SU-DHL-6 (cell line): Measurements from ENCODE around the gene ACTL10.

Source experiments
- H2AFZ ChIP-seq: fragments of 200-600 bp; sonication (generic); 2 replicates; pipeline ENCODE4 v1.6.1; 2014; ENCODE audit warnings: low read depth, mild to moderate bottlenecking, moderate library complexity, mixed read lengths, antibody characterized with exemption, low read length; ENCODE audit not compliant: severe bottlenecking
- H3F3A ChIP-seq: fragments of 200-600 bp; shearing (Covaris generic); 2 replicates; pipeline ENCODE4 v1.6.0; 2016; ENCODE audit warnings: antibody characterized with exemption, mild to moderate bottlenecking; ENCODE audit not compliant: insufficient read depth
- H3K27ac ChIP-seq: fragments of 200-600 bp; sonication (generic); 2 replicates; pipeline ENCODE4 v1.5.1; 2016; ENCODE audit warnings: low read depth, mild to moderate bottlenecking, low read length, moderate library complexity, mixed read lengths
- H3K27me3 ChIP-seq: fragments of 200-600 bp; sonication (generic), shearing (Covaris generic); 2 replicates; pipeline ENCODE4 v1.6.0; 2014; ENCODE audit warnings: mild to moderate bottlenecking, low read length
- H3K36me3 ChIP-seq: fragments of 200-600 bp; sonication (generic); 2 replicates; pipeline ENCODE4 v1.6.1; 2014; ENCODE audit warnings: mild to moderate bottlenecking, low read length, mixed read lengths
- H3K4me2 ChIP-seq: fragments of 300-600, 200-600 bp; shearing (Covaris generic), sonication (generic); 2 replicates; pipeline ENCODE4 v1.6.0; 2014; ENCODE audit warnings: low read length, low read depth, mild to moderate bottlenecking; ENCODE audit not compliant: poor library complexity, severe bottlenecking
- H3K4me3 ChIP-seq: fragments of 200-600 bp; sonication (generic); 2 replicates; pipeline ENCODE4 v1.5.1; 2014; ENCODE audit warnings: antibody characterized with exemption, low read length, mild to moderate bottlenecking, mixed read lengths; ENCODE audit not compliant: insufficient read depth, poor library complexity, severe bottlenecking
- H3K79me2 ChIP-seq: fragments of 200-600 bp; sonication (generic); 2 replicates; pipeline ENCODE4 v1.6.1; 2014; ENCODE audit warnings: mild to moderate bottlenecking, low read length, moderate library complexity; ENCODE audit not compliant: insufficient read depth
- H3K9ac ChIP-seq: fragments of 200-600 bp; sonication (generic); 2 replicates; pipeline ENCODE4 v1.7.0; 2014; ENCODE audit warnings: mild to moderate bottlenecking, low read length
- H3K9me2 ChIP-seq: fragments of 200-600 bp; sonication (generic); replicated peaks from 2 replicates; pipeline ENCODE4 v1.6.1; 2014; ENCODE audit warnings: low read length; ENCODE audit not compliant: insufficient read depth
- H3K9me3 ChIP-seq: fragments of 200-600 bp; sonication (generic); 2 replicates; pipeline ENCODE4 v1.6.1; 2014; ENCODE audit warnings: low read length, mixed read lengths; ENCODE audit not compliant: insufficient read depth
- H4K20me1 ChIP-seq: fragments of 200-600 bp; sonication (generic); 2 replicates; pipeline ENCODE4 v1.6.1; 2014; ENCODE audit warnings: low read depth, mild to moderate bottlenecking, antibody characterized with exemption, low read length, moderate library complexity, mixed read lengths
- CTCF ChIP-seq: fragments of 200-600 bp; sonication (generic); IDR thresholded peaks from one replicate; pipeline ENCODE4 v1.5.1; 2017; ENCODE audit warnings: antibody characterized with exemption, mild to moderate bottlenecking, low read length, moderate library complexity; ENCODE audit not compliant: insufficient read depth, poor library complexity, severe bottlenecking
- EZH2phosphoT487 ChIP-seq: fragments of 200-600 bp; sonication (generic), shearing (Covaris generic); conservative IDR thresholded peaks from 2 replicates; pipeline ENCODE4 v1.6.1; 2018; ENCODE audit warnings: mild to moderate bottlenecking, antibody characterized with exemption, low read length, moderate library complexity, mixed read lengths

Gene ACTL10

GRCh38 chr20:33667676-33668465, 1.1 kb downstream of the ACTL10 start:
- peak overlapping the region; percentile 68 for H3K4me2 ChIP-seq
- H3K79me2 ChIP-seq, result peaks cover 31% of the 10 kb centered on the region
- H3K9me2 ChIP-seq, result no peaks in the 10 kb centered on the region
- peak overlapping the region; percentile 49 for H3K4me3 ChIP-seq
- H3K27me3 ChIP-seq, result no peaks in the 10 kb centered on the region
- H3K9me3 ChIP-seq, result no peaks in the 10 kb centered on the region
- peaks cover 38% of the 10 kb centered on the region for H3F3A ChIP-seq
- 0 out of 2 replicates have a peak, but pooled peaks cover 3% of the 10 kb centered on the region for H3K36me3 ChIP-seq
- peak overlapping the region; percentile 78 for H3K27ac ChIP-seq
- no peak for TF ChIP-seq EZH2phosphoT487
- peak; percentile 69 for TF ChIP-seq CTCF
- H4K20me1 ChIP-seq, result no peaks in the 10 kb centered on the region
- H2AFZ ChIP-seq, result peak overlapping the region; percentile 4
- H3K9ac ChIP-seq, result peak overlapping the region; percentile 86

- Histone ChIP-seq H3K79me2 (peaks cover 34% of the 10 kb centered on the region), H3K27ac (peak overlapping the region; percentile 78), H2AFZ (no peak overlapping the region), H4K20me1 (no peaks in the 10 kb centered on the region), H3F3A (peaks cover 38% of the 10 kb centered on the region), H3K4me3 (peak overlapping the region; percentile 49), H3K9me2 (no peaks in the 10 kb centered on the region), H3K27me3 (no peaks in the 10 kb centered on the region), H3K9me3 (no peaks in the 10 kb centered on the region), H3K4me2 (peak overlapping the region; percentile 68), H3K36me3 (0 out of 2 replicates have a peak, but pooled peaks cover 3% of the 10 kb centered on the region), H3K9ac (peak overlapping the region; percentile 86)
- no peak for TF ChIP-seq EZH2phosphoT487
- no peak for TF ChIP-seq CTCF
These were observed 1.9 kb downstream of the ACTL10 start for GRCh38 chr20:33668466-33669155.

- Histone ChIP-seq H3K79me2 (peaks cover 38% of the 10 kb centered on the region), H2AFZ (no peak overlapping the region), H3K9ac (peak overlapping the region; percentile 29; the same call in 1 of the 2 replicates), H4K20me1 (no peaks in the 10 kb centered on the region), H3F3A (peaks cover 38% of the 10 kb centered on the region), H3K4me3 (no peak overlapping the region), H3K9me3 (no peaks in the 10 kb centered on the region), H3K27ac (peak overlapping the region; percentile 78), H3K4me2 (peak overlapping the region; percentile 68), H3K36me3 (0 out of 2 replicates have a peak, but pooled peaks cover 3% of the 10 kb centered on the region), H3K27me3 (no peaks in the 10 kb centered on the region), H3K9me2 (no peaks in the 10 kb centered on the region)
- no peak for TF ChIP-seq EZH2phosphoT487
- no peak for TF ChIP-seq CTCF
These were observed 2.5 kb downstream of the ACTL10 start for GRCh38 chr20:33669224-33669623.
